ENCODE measurements around the gene COL4A2. TPM values are rescaled to one million over a fixed set of nuclear protein-coding genes. Genes with fewer than 3 reads are reported as not detected.
"Not testable (repeated sequence)": the region's sequence is repeated elsewhere in the genome, so short reads cannot be mapped to it uniquely, and the experiment has no call there.

COL4A2 gene
- total RNA-seq, 1 donor from 2014 or later, result not detected

GRCh38 chr13:110485604-110486003, 178.5 kb downstream of the COL4A2 start:
- DNase-seq (no peak), ATAC-seq (ENCODE audit: low read depth) (no peak)
- ChIA-PET POLR2A (no interaction called here), CTCF (interaction anchor here (0.6 kb wide), 1 partner anchor 30 kb away, joined by 3 read pairs; no protein-coding TSS in a partner anchor)
- no peaks in the 10 kb centered on the region for H3K4me1 Mint-ChIP-seq
- H3K27ac Mint-ChIP-seq, result no peak overlapping the region
- peaks cover 2% of the 10 kb centered on the region for H3K27me3 Mint-ChIP-seq
- intact Hi-C loops (cut with micrococcal nuclease), result no loop called here
- H3K36me3 Mint-ChIP-seq (ENCODE audit: low read depth), result no peaks in the 10 kb centered on the region
- no peak for TF ChIP-seq CTCF (IDR thresholded peaks at IDR 0.05)
- H3K9me3 Mint-ChIP-seq, result no peaks in the 10 kb centered on the region
- H3K4me3 Mint-ChIP-seq, result no peak overlapping the region

DNA sequence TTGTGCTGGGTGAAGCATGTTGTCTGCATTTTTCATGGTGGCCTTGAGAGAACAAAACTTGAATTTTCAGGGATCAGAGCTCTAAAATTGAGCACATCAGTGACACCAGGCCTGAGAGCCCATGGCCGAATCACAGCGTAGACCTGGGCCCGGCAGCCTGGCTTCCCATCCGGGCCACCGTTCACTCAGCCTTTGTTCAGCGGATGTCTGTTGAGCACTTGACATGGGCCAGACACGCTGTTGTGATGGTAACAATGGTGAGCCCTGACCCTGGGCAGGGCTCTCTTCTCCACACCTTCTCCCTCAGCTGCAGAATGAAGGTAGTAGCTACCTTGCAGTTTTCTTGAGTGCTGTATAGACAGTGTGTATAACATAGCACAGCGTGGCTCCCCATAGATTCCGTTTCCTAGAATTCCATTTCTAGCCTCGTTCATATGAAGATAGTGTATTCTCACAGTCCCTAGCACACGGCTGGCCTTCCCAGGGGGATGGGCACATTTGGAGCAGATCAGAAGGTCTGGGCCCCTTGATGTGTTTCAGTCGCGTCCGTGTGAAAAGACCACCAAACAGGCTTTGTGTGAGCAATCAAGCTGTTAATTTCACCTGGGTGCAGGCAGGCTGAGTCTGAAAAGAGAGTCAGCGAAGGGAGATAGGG, 179.1 kb downstream of the COL4A2 start:
- Mint-ChIP-seq H3K36me3 (ENCODE audit: low read depth) (no peaks in the 10 kb centered on the region), H3K4me3 (no peak overlapping the region), H3K27ac (no peak overlapping the region), H3K9me3 (no peaks in the 10 kb centered on the region), H3K27me3 (peaks cover 2% of the 10 kb centered on the region), H3K4me1 (no peaks in the 10 kb centered on the region)
- ATAC-seq (ENCODE audit: low read depth), result no peak
- TF ChIP-seq CTCF (IDR thresholded peaks at IDR 0.05), result no peak
- DNase-seq, result no peak
- ChIA-PET POLR2A (no interaction called here), CTCF (no interaction called here)
- intact Hi-C loops (cut with micrococcal nuclease), result no loop called here

DNA sequence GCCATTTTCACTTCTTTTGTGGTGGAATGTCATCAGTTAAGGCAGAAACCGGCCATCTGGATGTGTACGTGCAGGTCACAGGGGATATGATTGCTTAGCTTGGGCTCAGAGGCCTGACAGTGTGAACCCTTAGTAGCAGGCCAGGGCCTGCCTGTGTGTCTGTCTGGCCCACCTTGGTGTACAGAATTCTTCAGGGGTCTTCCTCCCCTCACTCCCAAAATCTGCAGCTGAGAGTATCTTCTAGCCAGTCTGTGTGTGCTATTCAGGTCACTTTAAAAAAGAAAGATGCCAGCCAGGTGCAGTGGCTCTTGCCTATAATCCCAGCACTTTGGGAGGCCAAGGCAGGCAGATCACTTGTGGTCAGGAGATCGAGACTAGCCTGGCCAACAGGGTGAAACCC, 179.8 kb downstream of the COL4A2 start:
- DNase-seq; H3K4me3 Mint-ChIP-seq; ATAC-seq (ENCODE audit: low read depth); H3K4me1 Mint-ChIP-seq; CTCF ChIA-PET; POLR2A ChIA-PET; intact Hi-C loops (cut with micrococcal nuclease); H3K27me3 Mint-ChIP-seq; H3K27ac Mint-ChIP-seq; H3K9me3 Mint-ChIP-seq; H3K36me3 Mint-ChIP-seq (ENCODE audit: low read depth): not testable (repeated sequence)

DNA sequence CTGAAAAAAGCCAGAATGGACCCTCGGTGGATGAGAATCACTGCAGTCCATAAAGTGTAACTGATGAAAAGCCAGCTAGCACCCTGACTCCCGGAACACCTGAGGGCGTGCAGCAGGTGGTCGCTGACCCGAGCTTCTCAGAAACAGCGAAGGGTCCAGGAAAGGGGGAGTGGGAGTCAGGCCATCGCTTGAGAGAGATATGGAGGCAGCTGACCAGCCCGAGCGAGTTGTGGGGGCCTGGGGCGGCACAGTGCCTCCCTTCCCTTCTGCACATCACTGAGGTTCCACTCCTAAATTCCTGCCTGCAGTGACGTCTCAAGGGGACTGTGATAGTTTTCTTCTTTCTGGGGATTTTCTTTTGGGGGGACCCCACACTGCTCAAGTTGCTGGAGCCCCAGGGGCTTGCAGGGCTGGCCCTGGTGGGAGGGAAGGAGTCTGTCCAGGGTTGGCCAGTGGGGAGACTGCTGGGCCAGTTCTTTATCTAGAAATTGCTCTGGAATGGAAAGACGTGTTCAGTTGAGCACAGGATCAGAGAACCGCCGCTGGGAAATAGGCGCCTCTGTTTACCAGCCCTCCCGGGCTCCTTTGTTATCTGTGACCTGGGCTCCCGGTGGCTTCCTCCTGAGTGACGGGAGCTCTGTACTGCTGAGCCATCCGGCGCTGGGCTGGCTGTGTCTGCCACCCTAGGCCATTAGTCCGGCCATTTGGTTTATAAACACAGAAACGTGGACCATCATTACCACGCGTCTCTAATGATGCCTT, 183.1 kb downstream of the COL4A2 start:
- H3K27ac Mint-ChIP-seq, result no peak overlapping the region
- H3K27me3 Mint-ChIP-seq, result no peaks in the 10 kb centered on the region
- ChIA-PET CTCF (no interaction called here), POLR2A (no interaction called here)
- no peak overlapping the region for H3K4me3 Mint-ChIP-seq
- no peak for ATAC-seq (ENCODE audit: low read depth)
- intact Hi-C loops (cut with micrococcal nuclease), result no loop called here
- no peaks in the 10 kb centered on the region for H3K36me3 Mint-ChIP-seq (ENCODE audit: low read depth)
- H3K4me1 Mint-ChIP-seq, result no peaks in the 10 kb centered on the region
- TF ChIP-seq CTCF (IDR thresholded peaks at IDR 0.05), result no peak
- no peaks in the 10 kb centered on the region for H3K9me3 Mint-ChIP-seq
- no peak for DNase-seq

DNA sequence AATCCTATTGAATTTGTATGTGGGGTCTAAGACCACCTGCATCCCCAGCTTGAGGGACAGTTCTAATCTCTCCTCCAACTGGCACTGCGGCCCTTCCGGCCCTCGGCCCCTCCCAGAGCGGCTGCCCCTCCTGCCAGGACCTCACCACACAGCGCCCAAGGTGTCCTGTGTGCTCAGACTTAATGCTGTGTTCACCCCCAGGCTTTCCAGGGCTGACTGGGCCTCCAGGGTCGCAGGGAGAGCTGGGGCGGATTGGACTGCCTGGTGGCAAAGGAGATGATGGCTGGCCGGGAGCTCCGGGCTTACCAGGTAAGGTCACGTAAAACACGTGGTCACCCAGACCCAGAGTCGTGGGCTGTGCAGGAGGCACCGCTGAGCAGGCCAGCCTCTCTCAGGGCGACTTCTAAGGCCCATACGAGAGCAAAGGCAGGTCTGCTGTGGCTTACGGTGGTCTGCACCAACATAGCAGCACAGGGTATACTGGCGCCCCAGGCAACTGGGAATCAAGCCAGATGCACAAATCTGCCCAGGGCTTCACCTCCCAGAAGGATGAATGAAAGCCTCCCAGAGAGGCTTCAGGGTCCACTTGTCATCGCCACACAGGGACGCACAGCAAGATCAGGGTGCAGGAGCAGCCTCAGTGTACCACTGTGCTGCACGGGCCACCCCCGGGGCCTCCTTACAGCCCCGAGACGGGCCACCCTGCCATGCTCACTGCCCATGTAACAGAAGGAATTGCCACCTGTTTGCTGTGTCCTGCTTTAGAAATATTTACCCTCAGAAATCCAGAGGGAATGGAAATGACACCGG, 185.0 kb downstream of the COL4A2 start:
- Mint-ChIP-seq H3K27me3 (no peaks in the 10 kb centered on the region), H3K9me3 (no peaks in the 10 kb centered on the region), H3K4me3 (no peak overlapping the region), H3K4me1 (no peaks in the 10 kb centered on the region), H3K27ac (no peak overlapping the region), H3K36me3 (ENCODE audit: low read depth) (no peaks in the 10 kb centered on the region)
- ATAC-seq (ENCODE audit: low read depth) (no peak), DNase-seq (no peak)
- ChIA-PET CTCF (no interaction called here), POLR2A (no interaction called here)
- intact Hi-C loops (cut with micrococcal nuclease), result no loop called here
- TF ChIP-seq CTCF (IDR thresholded peaks at IDR 0.05), result no peak
